Iris pigment epithelial cell (primary cell): ENCODE measurements around the gene HRH2.

Experiments
- DNase-seq: peaks from one replicate; pipeline ENCODE4 v3.0.0-alpha.2; 2011; ENCODE audit warnings: low read depth

HRH2 gene

GRCh38 chr5:175677571-175677970 lies 19.7 kb downstream of the HRH2 start:
- DNase-seq, result no peak

DNA sequence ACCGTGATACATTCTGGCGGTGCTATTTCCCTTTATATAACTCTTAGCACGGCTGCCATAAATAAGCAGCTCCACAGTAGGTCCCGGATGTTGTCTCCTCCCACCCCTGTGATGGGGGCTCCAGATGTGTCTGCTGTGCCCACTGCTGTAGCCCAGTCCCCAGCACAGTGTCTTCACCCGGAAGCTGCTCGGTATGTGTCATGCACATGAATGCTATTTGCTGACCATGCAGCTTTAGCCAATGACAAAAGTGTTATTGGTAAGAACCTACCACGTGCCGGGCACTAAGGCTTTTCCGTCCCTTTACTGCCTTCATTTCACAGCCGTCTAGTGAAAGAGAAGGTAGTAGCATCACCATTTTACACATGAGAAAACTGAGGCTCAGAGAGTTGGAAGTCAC lies 20.2 kb downstream of the HRH2 start:
- no peak for DNase-seq

DNA sequence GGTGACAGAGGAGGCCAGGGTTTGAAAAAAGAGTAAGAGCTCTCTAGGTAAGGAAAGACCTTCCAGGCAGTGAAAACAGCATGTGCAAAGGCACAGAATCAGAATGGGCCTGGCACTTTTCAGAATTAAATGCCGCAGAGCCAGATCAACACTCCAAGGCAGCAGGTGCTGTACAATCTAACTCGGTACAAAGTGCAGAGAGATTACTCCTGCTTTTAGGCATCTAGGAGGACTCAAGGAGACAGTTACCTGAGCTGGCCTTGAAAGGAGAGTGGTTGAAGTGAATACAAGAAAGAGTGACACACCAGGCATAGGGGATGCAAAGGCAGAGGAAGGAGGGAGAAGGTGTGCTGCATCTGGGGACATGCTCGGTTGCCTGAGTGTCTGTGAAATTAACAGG lies 21.5 kb downstream of the HRH2 start:
- DNase-seq, result no peak

GRCh38 chr5:175680020-175680419 lies 22.1 kb downstream of the HRH2 start:
- DNase-seq, result no peak

GRCh38 chr5:175680463-175680862 lies 22.6 kb downstream of the HRH2 start:
- DNase-seq, result no peak

DNA sequence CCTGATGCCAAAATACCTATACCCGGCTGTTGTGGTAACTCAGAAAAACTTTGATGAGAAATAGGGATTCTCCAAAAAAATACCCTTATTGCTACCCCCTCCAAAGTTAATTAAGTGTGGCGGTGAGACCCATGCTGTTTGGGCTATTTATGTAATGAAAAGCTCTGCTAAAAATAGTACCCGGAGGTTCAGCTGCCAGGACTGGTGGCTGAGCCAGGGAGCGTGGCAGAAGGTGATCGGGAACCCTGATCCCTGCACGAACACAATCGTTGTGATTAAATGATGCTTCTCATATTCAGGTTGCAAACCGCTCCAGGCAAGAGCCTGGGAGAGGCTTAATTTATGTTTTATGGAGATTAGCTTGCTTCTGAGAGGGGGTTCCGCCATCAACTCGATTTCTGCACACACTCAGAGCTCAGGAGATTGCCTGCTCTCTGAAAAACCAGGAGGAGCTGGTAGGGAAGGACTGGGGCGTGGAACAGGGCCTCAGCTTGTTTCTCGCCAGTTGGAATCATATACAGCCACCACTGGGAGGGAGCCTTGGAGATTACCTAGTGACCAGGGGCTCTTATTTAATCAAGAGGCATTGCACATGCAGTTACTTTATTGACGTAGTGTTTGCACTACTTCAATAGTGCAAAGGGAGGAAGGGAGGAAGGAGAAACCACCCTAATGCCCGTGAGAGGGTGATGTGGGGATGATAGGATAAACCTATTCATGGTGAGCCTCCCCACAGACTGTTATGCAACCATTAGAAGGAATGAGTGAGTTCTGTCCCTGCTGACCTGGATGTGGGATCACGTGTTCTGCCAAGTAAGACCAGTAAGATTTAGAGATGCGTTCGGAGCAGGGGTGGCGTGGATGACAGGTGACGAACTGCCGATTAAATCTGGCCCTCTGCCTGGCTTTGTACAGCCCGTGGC lies 23.4 kb downstream of the HRH2 start:
- no peak for DNase-seq

GRCh38 chr5:175681968-175682340 lies 24.1 kb downstream of the HRH2 start:
- DNase-seq, result no peak

DNA sequence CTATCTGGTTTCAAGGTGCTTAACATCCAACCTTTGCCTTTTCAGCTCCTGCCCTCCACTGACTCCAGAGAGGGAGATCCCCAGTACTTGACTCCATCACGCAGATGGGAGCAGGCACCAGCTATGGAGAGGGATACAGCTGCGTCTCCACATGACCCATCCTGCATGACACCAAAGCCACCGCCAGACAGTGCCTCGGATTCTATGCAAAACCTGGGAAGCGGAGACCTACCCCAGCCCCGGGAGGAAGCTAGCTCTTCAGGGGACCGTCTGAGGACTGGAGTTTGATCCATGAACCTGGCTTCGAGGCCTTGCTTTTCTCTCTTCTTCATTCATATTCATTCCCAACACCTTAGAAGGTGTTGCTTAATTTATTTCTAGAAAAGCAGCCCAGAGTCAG lies 24.8 kb downstream of the HRH2 start:
- DNase-seq, result no peak

- no peak for DNase-seq
Observed at GRCh38 chr5:175683231-175683630, 25.4 kb downstream of the HRH2 start.

- DNase-seq, result no peak
Observed at GRCh38 chr5:175683921-175684320, 26.1 kb downstream of the HRH2 start.

DNA sequence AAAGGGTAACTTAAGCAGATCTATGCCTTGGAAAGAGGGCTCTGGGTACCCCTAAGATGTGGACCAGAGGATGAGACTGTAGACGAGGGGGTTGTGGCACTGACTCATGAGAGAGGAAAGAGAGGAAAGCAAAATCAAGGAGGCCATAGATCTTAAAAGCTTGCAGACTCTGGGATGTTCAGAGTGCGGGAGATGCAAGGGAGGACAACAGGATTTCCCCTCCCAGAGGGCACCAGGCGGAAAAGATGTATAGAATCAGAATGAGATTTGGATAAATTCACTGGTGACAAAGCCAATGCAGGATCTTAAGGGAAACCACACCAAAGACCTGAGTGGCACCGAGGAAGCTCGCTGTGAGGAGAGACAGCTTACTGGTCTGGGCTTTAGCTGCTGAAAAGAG lies 27.1 kb downstream of the HRH2 start:
- no peak for DNase-seq

- DNase-seq, result no peak
Observed at GRCh38 chr5:175685701-175686350, 28.0 kb downstream of the HRH2 start.

DNA sequence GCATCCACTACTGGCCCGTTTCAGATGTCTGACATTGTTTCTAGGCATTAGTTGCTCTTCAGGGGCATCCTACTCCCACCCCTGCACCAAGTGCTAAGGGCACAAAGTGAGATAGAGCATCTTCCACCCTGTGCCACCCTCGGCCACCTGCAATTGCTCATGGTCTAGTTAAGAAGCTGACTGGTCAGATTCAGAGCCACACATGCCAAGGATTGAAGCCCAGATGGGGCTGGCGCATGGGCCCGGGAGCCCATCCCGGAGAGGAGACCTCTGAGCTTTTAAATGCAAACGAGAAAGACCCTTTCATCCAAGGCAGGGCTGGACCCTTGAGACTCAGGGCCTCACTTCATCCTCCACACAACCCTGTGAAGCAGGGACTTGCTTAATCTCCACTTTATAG lies 28.5 kb downstream of the HRH2 start:
- DNase-seq, result no peak

DNA sequence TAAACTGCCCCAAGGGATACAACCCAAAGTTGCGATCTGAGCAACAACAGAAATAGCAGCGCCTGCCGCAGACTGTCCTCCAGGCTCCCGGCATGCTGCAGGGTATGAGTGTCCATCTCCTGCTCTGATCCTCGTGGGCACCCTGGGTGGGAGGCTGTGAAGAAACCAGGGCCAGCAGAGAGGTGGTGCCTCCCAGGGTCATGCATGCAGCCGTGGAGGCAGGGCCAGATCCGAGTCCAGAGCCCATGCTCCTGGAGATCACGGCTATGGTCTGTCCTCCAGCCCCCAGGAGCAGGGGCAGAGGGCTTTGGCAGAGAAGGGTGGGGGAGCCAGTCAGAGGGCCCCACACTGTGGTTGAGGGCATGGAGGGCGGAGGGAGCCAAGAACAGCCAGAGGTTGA lies 29.0 kb downstream of the HRH2 start:
- DNase-seq, result no peak

GRCh38 chr5:175687231-175687701 lies 29.4 kb downstream of the HRH2 start:
- DNase-seq, result no peak

DNA sequence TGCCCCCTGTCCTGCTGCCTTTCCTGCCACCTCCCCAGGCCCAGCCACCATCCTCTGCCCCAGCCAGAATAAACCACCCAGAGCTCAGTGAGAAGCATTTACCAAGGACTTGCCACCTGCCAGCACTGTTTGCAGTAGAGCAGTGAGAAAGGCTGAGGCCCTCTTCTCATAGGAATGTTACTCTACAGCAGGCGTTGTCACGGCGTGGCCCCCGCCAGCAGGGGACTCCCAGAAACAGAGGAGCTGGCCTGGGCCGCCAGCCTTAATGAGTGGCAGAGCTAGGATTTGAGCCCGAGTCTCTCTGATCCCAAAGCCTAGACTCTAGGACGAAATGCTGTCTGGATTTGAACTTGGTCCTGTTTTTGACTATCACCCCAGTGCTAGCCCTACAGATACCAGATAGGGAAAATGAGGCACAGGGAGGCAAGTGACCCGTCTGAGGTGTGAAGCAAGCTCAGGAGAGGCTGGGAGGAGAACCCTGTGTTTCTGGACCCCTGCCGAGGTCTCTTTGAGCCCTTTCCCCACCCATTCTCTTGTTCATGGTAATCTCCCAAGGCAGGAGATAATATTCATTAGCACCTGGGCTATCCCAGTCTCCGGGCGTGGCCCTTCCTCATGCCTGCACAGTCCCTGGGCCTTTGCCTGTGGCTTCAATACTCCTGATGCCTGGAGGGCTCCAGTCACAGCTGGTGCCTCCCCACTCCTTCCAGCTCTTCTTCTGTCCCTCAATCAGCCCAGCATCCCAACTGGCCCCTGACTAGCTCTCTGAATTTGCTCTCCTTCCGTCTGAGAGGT lies 30.7 kb downstream of the HRH2 start:
- DNase-seq, result no peak

GRCh38 chr5:175689147-175689991 lies 31.5 kb downstream of the HRH2 start:
- no peak for DNase-seq

DNA sequence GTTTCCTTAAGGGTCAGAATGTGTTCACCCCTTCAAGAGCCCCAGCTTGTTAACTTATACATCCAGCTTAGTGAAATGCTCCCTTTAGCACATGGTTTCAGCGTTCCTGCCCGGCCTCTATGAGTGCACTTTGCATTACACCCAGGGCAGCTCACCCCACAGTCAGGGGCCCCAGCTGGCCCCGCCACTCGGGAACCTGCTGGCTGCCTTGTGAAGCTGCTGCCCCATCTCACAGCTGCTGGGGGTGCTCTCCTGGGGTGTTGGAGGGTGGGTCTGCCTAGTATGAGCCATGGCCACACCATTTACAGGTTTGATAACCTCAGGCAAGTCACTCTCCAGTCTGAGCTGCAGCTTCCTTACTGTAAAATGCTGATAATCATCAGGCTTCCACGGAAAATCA lies 32.2 kb downstream of the HRH2 start:
- no peak for DNase-seq

GRCh38 chr5:175690586-175690985 lies 32.7 kb downstream of the HRH2 start:
- DNase-seq, result no peak

- no peak for DNase-seq
Observed at GRCh38 chr5:175691761-175692160, 33.9 kb downstream of the HRH2 start.

- DNase-seq, result no peak
Observed at GRCh38 chr5:175692235-175692995, 34.5 kb downstream of the HRH2 start.
